Kidney glomerular epithelial cell (primary cell): ENCODE measurements around the gene DARS2.
"Not testable (repeated sequence)": the region's sequence is repeated elsewhere in the genome, so short reads cannot be mapped to it uniquely, and the experiment has no call there.

Source experiments
- DNase-seq: peaks from one replicate; lab custom pipeline; 2025; lab: John Stamatoyannopoulos, UW

DARS2 gene

GRCh38 chr1:173824315-173825081, at the start of gene DARS2, which contains the start of gene CENPL:
DARS2 (plus strand) TSS chr1:173824673; CDS start chr1:173825230, 557 bp downstream.
CENPL (minus strand) TSS chr1:173824883; CDS start chr1:173811299, 13,584 bp downstream.
- DNase-seq, result peak; percentile 98

GRCh38 chr1:173775578-173776226, 48.8 kb upstream of the DARS2 start:
- DNase-seq, result no peak

- no peak for DNase-seq
Measured at GRCh38 chr1:173779936-173780335, 44.5 kb upstream of the DARS2 start.

- no peak for DNase-seq
Measured at GRCh38 chr1:173784997-173785396, 39.5 kb upstream of the DARS2 start.

GRCh38 chr1:173789841-173790240, 34.6 kb upstream of the DARS2 start:
- no peak for DNase-seq

GRCh38 chr1:173798078-173798477, 26.4 kb upstream of the DARS2 start:
- DNase-seq, result no peak

GRCh38 chr1:173799995-173800394, 24.5 kb upstream of the DARS2 start:
- DNase-seq, result not testable (repeated sequence)

- no peak for DNase-seq
Measured at GRCh38 chr1:173802961-173803360, 21.5 kb upstream of the DARS2 start.

- DNase-seq, result not testable (repeated sequence)
Measured at GRCh38 chr1:173813654-173814053, 10.8 kb upstream of the DARS2 start.

- no peak for DNase-seq
Measured at GRCh38 chr1:173818459-173818858, 6.0 kb upstream of the DARS2 start.

- no peak for DNase-seq
Measured at GRCh38 chr1:173821680-173822079, 2.8 kb upstream of the DARS2 start.

- DNase-seq, result no peak
Measured at GRCh38 chr1:173823781-173824314, 625 bp upstream of the DARS2 start.

- no peak for DNase-seq
Measured at GRCh38 chr1:173827611-173828010, 3.1 kb downstream of the DARS2 start.

- DNase-seq, result no peak
Measured at GRCh38 chr1:173832748-173833147, 8.3 kb downstream of the DARS2 start.

GRCh38 chr1:173852105-173852504, 27.6 kb downstream of the DARS2 start:
- DNase-seq, result no peak

- no peak for DNase-seq
Measured at GRCh38 chr1:173853074-173853473, 28.6 kb downstream of the DARS2 start.

- no peak for DNase-seq
Measured at GRCh38 chr1:173856014-173856413, 31.5 kb downstream of the DARS2 start.

GRCh38 chr1:173856903-173857302, 32.4 kb downstream of the DARS2 start:
- DNase-seq, result no peak

GRCh38 chr1:173857363-173857917, 33.0 kb downstream of the DARS2 start:
- no peak for DNase-seq

- DNase-seq, result not testable (repeated sequence)
Measured at GRCh38 chr1:173859547-173859946, 35.1 kb downstream of the DARS2 start.

GRCh38 chr1:173860065-173860464, 35.6 kb downstream of the DARS2 start:
- DNase-seq, result no peak

- no peak for DNase-seq
Measured at GRCh38 chr1:173861731-173862145, 37.3 kb downstream of the DARS2 start.
